Glomerular visceral epithelial cell (primary cell): ENCODE results near the gene CCNQ.

Experiments
- DNase-seq: peaks from one replicate; pipeline ENCODE4 v3.0.0-alpha.2; 2016; ENCODE audit errors: extremely low spot score

Gene CCNQ

DNA sequence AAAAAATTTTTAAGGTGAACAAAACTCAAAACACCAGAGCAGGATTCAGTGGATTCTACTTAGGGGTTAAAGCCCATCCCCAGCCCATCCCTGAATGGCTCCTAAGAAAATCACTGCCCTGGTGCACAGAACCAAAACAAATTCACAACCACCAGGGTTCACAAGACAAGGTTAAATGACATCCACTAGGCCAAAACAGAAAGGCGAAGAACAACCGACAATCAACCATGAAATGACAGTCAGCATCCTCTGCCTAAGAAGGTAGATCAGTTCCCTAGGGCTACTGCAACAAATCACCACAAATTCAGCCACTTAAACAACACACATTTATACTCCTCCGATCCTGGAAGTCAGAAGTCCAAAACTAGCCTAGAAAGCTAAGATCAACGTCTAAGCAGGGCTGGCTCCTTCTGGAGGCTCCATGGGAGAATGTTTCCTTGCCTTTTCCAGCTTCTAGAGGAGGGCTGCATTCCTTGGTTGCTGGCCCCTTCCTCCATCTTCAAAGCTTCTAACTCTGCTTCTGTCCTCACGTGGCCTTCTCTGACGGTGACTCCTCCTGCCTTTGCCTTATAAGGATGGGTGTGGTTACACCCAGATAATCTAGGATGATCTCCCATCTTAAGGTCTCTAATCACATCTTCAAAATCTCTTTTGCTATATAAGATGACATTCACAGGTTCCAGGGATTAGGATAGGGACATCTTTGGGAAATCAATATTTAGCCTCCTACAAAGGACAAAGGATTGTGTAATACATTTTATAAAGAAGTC lies 1.8 kb downstream of the CCNQ start:
- DNase-seq, result no peak

DNA sequence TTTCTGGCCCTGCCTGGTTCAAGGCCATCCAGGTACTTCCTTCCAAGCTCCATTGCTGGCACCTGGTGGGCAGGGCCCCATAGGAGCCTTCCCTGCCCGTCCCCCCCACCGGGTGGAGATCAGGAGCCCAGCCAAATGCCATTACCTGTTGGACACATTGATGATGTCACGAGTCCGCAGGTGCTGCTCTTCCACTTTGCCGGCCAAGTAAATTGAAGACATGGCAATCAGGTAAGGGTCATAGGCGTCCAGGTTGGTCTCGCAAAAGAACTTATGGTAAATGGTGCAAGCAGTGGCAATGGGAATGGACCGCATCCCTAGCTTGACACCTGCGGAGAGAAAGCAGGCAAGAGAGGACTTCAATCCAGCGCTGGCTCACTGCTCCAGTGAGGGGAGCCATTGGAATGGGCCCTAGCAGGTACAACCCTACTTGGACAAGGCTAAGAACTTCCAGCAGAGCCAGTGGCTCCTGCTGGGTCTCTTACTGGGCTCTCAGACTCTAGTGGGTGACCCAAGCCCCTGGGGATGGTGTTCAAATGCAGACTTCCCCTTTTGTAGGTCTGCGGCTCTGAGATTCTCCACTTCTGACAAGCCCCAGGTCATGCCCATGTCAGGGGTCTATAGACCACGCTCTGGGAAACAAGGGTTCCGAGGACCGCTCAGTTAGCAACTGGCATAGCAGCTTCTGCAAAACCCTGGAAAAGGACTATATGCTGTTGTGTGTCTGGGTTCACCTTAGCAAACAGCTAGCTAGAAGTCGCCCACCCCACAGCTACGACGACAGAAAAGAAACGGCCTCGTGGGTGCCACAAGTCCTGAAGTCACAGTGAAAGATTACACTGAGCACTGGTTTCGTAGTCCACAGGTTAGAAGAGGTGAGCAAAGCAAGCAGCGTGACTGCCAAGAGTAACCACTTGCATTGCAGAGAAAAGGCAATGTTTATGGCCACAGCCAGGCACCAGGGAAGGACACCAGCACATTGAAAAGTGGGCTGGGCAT lies 2.8 kb downstream of the CCNQ start:
- DNase-seq, result no peak

GRCh38 chrX:153595387-153595786 lies 3.6 kb downstream of the CCNQ start:
- DNase-seq, result no peak

DNA sequence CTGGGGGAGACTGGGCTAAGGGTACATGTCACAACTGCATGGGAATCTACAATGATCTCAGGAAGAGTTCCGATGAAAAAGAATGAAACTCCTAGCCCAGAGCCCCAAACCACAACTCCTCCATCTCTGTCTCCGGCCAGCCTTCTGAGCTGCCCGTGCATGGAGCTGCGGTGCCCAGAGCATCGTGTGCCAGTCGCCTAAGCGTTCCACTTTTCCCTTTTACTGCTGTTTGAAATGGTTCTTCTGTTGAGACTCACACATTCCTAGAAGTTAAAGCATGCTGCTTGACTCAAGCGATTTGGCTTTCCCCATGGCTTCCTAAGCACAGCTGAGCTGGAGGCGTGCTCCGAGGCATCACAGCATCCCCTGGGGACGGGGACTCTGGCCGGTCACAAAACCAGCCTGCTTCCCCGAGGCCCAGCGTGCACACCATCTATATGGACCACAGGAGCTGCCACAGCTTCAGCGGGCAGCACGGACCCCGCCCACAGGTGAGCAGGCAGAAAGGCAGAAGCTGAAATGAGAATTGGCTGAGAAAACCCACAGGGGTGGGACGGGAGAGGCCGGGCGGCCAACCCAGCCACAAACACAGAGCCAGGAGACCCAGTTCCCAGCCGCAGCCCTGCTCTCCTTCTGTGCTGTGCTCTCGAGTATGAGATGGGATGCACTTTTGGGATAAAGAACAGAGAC lies 5.0 kb downstream of the CCNQ start:
- no peak for DNase-seq

- no peak for DNase-seq
Measured at GRCh38 chrX:153592966-153593688, 5.8 kb downstream of the CCNQ start.

GRCh38 chrX:153592091-153592833 lies 6.7 kb downstream of the CCNQ start:
- DNase-seq, result no peak

DNA sequence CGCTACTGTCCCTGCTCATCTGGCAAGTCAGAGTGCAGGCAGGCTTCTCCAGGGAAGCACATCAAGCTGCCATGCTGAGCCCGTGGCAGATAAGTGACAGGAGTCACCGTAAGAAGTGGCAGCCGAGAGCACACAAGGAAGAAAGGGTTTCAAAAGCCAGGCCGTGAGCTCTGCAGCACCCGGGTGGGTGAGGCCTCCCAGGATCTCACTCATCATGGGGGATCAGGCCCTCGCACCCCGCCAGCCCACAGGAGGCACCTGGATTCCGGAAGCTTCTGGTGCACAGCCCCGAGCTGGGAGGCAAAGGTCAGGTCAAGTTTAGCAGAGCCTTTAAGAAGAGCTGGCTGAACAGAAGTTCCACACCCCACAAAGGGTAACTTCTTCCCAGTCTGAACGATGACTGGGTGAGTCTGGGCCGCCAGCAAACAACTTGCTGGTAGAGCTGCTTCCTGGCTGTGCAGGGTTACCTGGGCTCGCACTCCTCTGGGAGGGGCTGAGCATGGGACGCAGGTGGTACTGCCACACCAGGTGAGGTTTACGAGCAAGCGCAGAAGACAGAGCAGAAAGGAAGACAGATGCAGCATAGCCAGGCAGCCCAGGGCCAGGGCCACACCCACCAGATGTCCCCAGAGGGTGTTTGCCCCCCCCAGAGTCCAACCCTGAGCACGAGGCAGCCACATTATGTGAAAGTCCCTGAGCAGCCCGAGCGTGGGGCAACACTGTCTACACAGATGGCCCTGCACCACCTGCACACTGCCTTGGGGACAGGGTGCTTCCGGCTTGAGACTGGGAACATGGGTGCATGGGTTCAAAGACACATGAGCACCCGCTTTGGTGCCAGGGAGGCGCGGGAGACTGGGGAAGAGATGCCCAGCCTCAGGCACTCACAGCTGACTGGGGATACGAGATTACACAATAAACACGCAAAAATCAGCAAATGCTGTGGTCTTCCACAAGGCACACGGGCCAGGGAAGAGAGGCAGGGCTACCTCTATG lies 7.7 kb downstream of the CCNQ start:
- DNase-seq, result no peak

GRCh38 chrX:153588782-153589446 lies 10.0 kb downstream of the CCNQ start:
- no peak for DNase-seq

GRCh38 chrX:153588021-153588781 lies 10.7 kb downstream of the CCNQ start:
- DNase-seq, result no peak

DNA sequence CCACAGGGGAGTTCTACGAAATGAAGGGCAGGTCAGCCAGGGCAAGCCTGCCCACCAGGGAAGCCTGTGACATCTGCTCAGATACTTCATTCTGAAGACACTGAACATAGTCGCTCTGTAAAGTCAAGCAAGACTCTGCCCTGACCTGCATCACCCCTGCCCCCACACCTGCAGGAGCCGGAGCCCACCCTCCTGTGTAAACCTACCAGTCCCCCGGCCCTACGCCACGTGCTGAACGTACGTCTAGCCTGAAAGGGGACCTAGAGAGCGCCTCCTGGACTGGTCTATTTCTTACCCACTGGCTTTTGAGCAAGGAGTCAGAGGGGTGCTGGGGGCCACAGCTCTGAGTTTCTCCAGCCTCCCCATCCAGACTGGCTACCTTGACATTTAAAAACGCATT lies 11.6 kb downstream of the CCNQ start:
- DNase-seq, result no peak

GRCh38 chrX:153585827-153586226 lies 13.1 kb downstream of the CCNQ start:
- no peak for DNase-seq

- no peak for DNase-seq
Measured at GRCh38 chrX:153583433-153583832, 15.5 kb downstream of the CCNQ start.

DNA sequence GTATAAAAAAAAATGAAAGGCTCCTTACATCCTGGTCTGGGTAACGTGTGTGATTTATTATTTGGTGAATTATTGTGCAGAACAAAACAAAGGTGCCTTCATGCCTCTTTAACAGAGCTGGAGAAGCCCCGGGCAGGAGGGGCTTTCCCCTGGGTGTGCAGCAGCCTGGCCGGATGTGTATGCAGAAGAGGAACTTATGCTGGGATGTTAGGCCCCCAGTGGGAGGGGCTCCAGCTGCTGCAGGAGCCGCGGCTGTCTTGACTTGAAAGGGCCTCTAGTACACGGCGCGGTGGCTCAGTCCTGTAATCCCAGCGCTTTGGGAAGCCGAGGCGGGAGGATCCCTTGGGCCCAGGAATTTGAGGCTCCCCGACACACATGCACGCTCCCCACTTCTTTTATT lies 16.0 kb downstream of the CCNQ start:
- no peak for DNase-seq

DNA sequence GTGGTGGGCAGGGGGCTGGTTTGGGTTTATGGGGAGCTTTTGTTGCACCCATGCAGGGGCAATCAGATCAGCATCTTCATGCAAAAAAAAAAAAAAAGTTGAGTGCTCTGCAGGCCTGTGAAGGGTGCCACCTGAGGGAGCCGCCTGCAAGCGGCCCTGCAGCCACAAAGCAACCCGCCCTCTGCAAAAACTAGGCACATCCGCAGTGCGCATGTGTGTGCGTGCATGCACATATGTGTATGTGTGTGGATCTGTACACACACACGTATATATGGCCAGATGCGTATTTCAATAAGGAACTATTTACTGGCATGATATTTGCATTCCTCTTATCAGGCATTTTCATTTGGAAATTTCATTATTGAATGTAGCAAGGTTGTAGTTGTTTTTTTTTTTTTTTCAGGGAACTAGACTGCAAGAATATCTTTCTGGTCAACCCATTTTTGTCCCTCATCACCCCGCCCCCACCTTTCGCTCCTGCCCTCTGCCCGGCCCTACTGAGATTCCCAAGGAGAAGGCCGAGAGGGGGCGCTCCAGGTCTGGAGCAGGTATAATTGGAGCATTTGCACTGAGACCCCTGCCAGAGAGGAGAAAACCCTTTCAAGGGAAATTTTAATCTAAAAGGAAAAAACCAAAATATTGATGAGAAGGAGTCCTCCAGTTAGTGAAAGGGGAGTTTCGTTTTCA lies 18.1 kb downstream of the CCNQ start:
- DNase-seq, result no peak

GRCh38 chrX:153578889-153579288 lies 20.1 kb downstream of the CCNQ start:
- DNase-seq, result no peak

DNA sequence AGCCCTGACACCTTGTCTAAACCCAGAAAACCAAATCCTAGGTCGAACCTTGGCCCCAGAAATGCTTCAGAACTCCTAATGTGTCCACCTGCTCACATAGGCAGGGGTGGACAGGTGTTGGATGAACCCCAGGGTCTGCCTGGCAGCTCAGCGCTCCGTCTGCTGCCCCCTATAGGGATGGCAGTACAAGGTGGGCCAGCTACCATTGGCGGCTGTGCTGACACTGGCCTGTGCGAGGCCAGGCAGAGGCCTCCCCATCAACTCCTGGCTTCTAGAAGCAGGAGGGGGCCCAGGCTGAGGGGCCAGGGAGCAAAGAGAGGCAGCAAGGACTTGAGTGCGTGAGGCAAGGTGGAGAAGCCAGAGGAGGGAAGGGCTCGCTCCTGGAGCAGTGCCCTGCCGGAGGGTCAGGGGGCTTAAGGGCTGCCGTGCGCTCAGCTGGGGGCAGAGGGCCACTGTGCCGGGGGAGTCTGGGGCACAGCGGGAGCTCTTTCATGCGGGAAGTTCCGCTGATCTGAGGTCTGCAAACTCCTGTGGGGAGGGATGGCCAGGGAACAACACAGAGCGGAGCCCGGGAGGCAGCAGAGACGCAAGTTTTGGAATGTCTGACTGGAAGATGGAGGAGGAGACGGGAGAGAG lies 20.6 kb downstream of the CCNQ start:
- DNase-seq, result no peak

DNA sequence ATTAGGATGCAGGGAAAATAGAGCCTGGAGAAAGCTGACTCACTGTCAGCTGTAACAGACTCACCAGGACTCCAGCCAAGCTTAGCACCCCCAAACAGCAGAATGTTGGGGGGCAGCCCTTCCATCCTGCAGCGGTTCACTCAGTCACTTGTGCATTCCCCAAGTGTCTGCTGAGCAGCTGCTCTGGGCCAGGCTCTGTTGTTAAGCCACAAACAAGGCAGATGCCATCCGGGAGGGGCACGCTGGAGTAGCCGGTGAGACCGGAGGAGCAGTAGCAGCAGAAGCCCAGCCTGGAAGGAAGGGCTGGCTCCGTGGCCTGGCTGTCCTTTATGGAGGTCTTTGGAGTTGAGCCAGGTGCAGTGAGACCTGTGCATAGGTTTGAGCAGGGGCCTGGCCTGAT lies 22.0 kb downstream of the CCNQ start:
- no peak for DNase-seq
